Upper lobe of left lung (tissue), 4 donors: ENCODE results near the gene KLHL29.
"Not testable (repeated sequence)": the region's sequence is repeated elsewhere in the genome, so short reads cannot be mapped to it uniquely, and the experiment has no call there.

Experiments used
- CTCF ChIP-seq, 6 experiments: fragments of 450-650 bp in 4 of 6; fragments of 200-600 bp in 2 of 6; sonication (generic) in 2 of 6; IDR thresholded peaks; one replicate each; pipeline ENCODE4 v1.5.1; 2016 to 2019; ENCODE audit warnings: antibody characterized with exemption in 6 of 6
- EP300 ChIP-seq, 4 donors: sonication (generic); formaldehyde crosslinking; IDR thresholded peaks; one replicate each; pipeline ENCODE4 v1.5.1; 2017; ENCODE audit warnings: antibody characterized with exemption in 4 of 4, control low read depth in 2 of 4
- POLR2A ChIP-seq, 4 donors: fragments of 450-650 bp; IDR thresholded peaks; one replicate each; pipeline ENCODE4 v1.5.1; 2016 to 2017; ENCODE audit warnings: antibody characterized with exemption in 4 of 4, mild to moderate bottlenecking in 2 of 4
- POLR2AphosphoS5 ChIP-seq, 2 donors: sonication (generic); formaldehyde crosslinking; IDR thresholded peaks; one replicate each; pipeline ENCODE4 v1.5.1; 2017; ENCODE audit warnings: antibody characterized with exemption in 2 of 2

DNA sequence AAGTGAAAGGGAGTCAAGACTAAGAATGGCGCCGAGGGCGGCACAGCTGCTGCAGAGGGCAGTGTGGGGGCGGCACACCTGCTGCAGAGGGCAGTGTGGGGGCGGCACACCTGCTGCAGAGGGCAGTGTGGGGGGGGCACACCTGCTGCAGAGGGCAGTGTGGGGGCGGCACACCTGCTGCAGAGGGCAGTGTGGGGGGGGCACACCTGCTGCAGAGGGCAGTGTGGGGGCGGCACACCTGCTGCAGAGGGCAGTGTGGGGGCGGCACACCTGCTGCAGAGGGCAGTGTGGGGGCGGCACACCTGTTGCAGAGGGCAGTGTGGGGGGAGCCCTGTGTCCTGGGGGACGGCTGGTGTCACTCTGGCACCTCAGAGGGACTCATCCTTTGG is 36.9 kb upstream of the KLHL29 start:
- TF ChIP-seq CTCF, POLR2AphosphoS5, EP300, POLR2A (IDR thresholded peaks at IDR 0.05): not testable (repeated sequence)
